CD1c-positive myeloid dendritic cell (primary cell): ENCODE data around the gene RAB3B.

Experiments used
- DNase-seq: peaks from one replicate; pipeline ENCODE4 v3.0.0-alpha.2; 2016; ENCODE audit errors: extremely low spot score

RAB3B gene

GRCh38 chr1:51871351-51871975 is 119.0 kb downstream of the RAB3B start:
- DNase-seq: no peak

GRCh38 chr1:51870603-51871350 is 119.7 kb downstream of the RAB3B start:
- DNase-seq: no peak

DNA sequence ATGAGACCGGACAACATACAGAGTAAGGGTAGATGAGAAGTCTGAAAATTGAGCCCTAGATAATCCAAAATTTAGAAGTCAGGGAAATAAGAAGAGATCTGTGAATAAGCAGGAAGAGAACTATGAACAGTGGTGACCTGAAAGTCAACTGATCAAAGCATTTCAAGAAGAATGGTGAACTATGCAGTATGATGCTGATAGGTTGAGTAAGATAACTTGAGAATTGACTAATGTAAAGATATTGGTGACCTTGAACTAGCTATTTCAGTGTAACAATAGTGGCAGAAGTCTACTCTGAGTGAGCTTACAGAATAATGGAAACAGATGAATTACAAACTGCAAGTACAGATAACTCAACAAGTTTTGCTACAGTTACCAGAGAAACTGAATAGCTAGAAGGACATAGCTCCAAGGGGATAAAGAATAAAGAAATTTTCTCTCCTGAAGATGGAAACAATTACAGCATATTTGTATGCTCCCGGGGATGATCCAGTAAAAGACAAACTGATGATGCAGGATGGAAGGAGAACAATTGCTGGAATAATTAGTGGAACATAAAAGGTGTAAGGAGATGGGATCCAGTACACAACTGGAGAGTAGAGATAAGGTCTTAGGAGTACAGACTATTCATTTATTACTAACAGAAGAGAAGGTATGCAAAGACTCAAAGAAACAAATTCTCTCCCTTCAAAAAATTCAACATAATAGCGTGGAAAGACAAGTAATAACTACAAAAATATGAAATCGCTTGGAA is 122.8 kb downstream of the RAB3B start:
- DNase-seq: no peak

DNA sequence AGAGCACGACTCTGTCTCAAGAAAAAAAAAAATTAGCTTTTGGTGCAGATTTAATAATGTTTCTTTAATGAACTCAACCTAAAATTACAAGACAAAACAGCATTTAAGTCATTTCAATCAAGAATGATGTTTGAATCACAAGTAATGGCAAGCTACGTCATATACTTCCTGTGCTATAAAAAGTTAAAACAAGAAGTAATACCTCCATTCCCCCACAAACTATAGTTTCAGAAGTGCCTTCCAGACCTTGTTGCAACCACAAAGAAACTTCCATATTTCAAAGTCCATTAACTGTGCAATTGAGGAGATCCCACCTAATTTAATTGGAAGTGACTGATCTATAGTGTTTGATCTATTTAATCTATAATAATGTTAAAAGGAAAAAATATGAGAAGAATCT is 127.1 kb downstream of the RAB3B start:
- DNase-seq: peak; percentile 82

- no peak for DNase-seq
These were observed 128.8 kb downstream of the RAB3B start for GRCh38 chr1:51861669-51862068.

DNA sequence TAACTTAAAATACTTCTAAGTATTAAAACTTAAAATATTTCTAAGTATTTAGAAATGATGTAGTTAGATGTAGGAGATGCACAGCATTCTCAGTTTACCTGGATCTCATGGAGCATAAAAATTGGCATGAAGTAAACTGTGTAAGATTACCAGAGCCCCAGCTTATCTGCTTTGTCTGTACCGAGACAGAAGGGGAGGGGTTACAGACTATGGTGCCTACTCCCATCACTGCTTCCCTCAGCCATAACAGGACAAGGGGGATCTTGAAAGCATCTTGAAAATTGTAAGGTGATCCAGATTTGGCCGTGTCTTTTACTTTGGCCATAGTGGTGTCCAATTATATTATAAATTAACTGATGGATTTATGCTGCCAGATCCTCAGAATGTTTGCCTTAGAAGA is 130.8 kb downstream of the RAB3B start:
- no peak for DNase-seq

DNA sequence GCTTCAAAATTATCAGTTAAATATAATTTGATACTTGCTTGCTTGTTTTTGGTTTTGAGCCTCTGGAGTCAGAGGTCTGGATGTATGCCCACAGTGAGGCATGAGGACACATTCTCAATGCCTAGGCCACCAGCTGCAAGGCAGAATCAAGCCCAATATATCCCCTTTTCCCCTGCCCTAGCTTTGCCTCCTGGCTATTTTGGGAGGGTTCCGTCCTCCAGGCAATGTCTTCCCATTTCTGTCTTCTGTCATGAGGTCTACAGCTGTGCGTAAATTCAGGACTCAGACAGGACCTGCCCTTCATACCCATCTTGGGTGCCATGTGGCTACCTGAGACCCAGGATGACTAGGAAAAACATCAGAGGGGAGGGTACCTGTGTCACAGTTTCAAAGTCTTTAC is 131.2 kb downstream of the RAB3B start:
- no peak for DNase-seq

DNA sequence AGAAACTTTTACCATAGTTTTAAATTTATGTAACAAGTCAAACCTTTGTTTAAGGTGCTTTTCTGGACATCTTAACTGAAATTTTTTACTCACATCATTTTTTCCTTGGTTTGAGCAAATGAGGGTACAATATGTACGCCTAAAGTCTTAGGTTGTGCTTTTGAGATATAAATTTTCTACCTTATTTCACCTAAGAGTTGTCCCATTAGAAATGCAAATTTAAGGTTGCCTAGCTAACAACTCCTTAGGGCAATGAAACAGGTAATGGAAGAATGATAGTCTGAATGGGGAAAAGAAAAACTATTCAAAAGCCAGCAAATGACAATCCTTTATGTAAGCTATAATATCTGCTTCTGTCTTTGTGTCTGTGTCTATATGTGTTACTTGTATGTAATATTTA is 131.6 kb downstream of the RAB3B start:
- no peak for DNase-seq
